Gastrocnemius medialis (tissue), 4 donors: ENCODE measurements around the gene ZDHHC21.

Experiments used
- POLR2A ChIP-seq, 2 donors: fragments of 450-650 bp; IDR thresholded peaks; one replicate each; pipeline ENCODE4 v1.6.1; 2017; ENCODE audit warnings: antibody characterized with exemption in 2 of 2, mild to moderate bottlenecking in 2 of 2, moderate library complexity in 2 of 2
- TF ChIP-seq, protein P1 (sequence below), 5 experiments: fragments of 450-650 bp in 3 of 5; fragments of 200-600 bp in 2 of 5; sonication (generic) in 2 of 5; IDR thresholded peaks in 4 of 5; conservative IDR thresholded peaks in 1 of 5; 1 replicate in 4 of 5; 2 replicates in 1 of 5; pipeline ENCODE4 v1.5.1; 2016 to 2019; ENCODE audit warnings: antibody characterized with exemption in 5 of 5, mild to moderate bottlenecking in 3 of 5, moderate library complexity in 3 of 5

- no peak for TF ChIP-seq POLR2A (IDR thresholded peaks at IDR 0.05)
- TF ChIP-seq, protein P1, sequence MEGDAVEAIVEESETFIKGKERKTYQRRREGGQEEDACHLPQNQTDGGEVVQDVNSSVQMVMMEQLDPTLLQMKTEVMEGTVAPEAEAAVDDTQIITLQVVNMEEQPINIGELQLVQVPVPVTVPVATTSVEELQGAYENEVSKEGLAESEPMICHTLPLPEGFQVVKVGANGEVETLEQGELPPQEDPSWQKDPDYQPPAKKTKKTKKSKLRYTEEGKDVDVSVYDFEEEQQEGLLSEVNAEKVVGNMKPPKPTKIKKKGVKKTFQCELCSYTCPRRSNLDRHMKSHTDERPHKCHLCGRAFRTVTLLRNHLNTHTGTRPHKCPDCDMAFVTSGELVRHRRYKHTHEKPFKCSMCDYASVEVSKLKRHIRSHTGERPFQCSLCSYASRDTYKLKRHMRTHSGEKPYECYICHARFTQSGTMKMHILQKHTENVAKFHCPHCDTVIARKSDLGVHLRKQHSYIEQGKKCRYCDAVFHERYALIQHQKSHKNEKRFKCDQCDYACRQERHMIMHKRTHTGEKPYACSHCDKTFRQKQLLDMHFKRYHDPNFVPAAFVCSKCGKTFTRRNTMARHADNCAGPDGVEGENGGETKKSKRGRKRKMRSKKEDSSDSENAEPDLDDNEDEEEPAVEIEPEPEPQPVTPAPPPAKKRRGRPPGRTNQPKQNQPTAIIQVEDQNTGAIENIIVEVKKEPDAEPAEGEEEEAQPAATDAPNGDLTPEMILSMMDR (IDR thresholded peaks at IDR 0.05 in 4 of 5, conservative IDR thresholded peaks at IDR 0.05 in 1 of 5): no peak
These were observed 39.9 kb upstream of the ZDHHC21 start for GRCh38 chr9:14733133-14733532.
